Suppressor macrophage treated with lipopolysaccharide for 4 hours (primary cell): Measurements from ENCODE around the gene MSL3.

Experiments
- DNase-seq: peaks from one replicate; pipeline ENCODE4 v3.0.0-alpha.2; 2020

MSL3 gene

DNA sequence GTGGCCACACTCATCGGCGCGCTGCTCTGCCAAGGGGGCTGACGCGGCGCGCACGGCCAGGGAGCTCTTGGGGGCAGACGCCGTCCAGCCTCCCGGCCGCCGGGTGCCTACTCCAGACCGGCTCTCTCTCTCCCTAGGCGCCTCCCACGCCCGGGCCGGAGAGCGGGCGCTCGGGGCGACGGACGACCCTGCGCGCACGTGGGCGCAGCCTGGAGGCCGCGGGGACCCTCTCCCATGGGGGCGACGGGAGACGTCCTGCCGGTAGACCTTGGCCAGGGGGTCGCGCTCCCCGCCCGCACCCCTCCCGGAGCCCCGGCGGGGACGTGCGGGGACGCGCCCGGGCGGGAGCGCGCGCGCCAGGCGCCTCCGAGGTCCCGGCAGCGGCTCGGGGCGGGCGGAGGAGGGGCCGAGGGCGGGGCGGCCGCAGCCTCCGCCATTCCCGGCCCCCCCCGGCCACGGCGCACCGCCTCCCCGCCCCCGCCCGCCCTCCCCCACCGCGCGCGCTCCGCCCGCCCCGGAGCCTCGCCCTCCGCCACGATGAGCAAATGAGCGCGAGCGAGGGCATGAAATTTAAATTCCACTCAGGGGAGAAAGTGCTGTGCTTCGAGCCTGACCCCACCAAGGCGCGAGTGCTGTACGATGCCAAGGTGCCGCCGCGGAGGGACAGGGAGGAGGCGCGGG, at the start of gene MSL3:
Gene MSL3 (plus strand): TSS at position 519 of the 681 bp plus-strand sequence. CDS start 27 bp downstream, at position 546.
- peak; percentile 63 for DNase-seq

- DNase-seq = no peak
Observed at GRCh38 chrX:11722304-11722703, 35.7 kb upstream of the MSL3 start.

- peak; percentile 22 for DNase-seq
Observed at GRCh38 chrX:11724122-11725017, 33.7 kb upstream of the MSL3 start.

DNA sequence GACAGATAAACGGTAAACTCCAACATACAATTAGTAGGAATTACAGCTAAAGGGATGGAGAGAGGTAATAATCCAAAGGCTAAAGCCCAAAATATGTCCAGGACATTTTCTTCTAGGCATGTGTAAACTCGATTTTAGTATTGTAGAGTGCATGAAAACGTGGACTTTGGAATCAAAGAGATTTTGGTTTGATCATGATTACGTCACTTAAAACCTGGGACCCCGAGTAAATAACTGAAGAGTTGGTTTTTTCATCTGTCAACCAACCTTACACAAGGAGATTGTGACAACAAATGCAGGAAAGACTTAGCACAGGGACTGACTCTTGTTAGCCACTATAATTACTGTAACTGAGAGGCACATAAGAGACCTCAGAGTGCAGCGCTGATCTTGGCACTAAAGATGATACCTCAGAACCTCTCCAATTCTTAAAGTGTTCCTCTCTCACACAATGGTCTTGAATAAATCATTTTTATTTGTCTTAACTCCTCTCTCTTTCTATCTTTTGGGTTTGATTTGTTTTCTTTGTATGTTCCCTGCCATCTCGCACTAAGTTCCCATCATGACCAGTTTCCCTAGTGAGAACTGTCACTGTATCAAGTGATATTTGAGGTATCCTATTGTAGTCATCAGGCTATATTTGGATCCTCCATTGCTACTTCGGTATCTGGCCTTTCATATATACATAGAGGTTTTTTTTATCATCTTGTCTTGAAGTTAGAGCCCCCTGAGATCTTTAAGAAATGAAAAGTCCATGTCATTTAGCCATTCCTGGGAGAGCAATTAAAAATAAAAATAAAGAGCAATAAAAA, 32.2 kb upstream of the MSL3 start:
- DNase-seq = no peak

DNA sequence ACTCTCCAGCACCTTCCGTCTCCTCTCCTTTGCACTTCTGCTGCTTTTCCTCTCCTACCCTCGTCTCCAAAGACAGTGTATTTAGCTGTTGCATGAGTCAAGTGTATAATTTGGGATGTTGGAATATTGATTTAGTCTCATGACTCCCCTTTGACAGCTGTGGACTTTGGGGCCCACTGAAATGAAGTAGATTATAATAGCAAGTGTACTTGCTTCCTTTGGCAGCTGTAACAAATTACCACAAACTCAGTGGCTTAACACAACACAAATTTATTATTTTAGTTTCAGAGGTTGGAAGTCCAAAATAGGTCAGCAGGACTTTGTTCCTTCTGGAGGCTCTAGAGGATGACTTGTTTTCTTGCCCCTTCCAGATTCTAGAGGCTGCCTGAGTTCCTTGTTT, 29.5 kb upstream of the MSL3 start:
- DNase-seq = no peak

- peak; percentile 11 for DNase-seq
Observed at GRCh38 chrX:11733614-11734013, 24.4 kb upstream of the MSL3 start.

GRCh38 chrX:11739776-11740175, 18.3 kb upstream of the MSL3 start:
- DNase-seq = no peak

DNA sequence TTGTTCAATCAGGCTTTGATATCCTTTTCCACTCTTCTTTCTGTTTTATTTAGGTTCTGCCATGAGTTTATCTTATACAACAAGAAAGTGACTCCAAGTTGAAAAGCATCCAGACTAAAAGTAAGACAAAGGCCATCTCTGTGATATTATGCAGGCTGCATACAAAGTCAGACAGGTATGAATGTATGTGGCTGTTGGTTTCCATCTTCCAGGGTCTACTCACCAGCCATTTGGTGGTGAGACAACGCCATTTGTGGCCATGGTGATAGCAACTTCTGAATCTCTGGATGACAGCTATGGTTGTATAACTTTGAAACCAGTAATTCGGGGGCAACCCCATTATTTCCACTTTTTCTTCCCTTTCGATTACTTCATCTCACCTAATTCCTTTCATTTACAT, 17.2 kb upstream of the MSL3 start:
- no peak for DNase-seq

DNA sequence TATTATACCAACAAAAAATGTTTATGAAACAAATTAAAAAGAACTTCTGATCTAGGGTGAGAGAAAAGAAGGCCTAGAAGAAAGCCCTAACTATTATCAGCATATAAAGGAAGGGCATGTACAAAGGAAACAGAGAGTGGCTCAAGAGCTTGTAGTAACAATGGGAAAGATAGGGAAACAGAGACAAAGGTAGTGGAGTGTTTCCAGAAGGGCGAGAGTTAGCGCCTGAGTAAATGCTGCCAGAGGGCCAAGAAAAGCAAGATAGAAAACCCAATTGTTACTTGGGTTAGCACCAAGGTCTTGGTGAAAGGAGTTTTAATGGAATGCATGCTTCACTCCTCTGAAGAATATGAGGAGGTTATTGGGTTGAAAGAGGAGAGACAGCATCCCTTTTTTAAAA, 16.5 kb upstream of the MSL3 start:
- no peak for DNase-seq

GRCh38 chrX:11745881-11746280, 12.2 kb upstream of the MSL3 start:
- no peak for DNase-seq

DNA sequence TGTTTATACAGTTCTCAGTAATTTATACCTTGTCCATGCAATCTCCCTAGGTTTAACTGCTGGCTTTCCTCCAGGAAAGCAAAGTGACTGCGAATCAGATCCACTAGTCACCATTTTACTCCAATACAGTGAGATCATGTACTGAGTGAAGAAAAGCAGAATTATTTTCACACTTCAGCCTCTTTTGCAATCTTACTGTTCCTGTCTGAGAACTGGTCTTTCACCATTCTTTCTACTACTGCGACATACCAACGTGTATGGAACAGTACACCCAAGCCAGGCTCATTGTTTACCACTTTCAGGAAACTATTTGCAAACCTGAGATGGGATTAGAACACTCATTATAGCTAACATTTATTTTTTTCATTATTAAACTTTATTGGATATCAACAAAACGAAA, 8.0 kb upstream of the MSL3 start:
- peak; percentile 12 for DNase-seq

- DNase-seq = no peak
Observed at GRCh38 chrX:11750694-11751093, 7.3 kb upstream of the MSL3 start.

- no peak for DNase-seq
Observed at GRCh38 chrX:11751261-11751660, 6.8 kb upstream of the MSL3 start.

DNA sequence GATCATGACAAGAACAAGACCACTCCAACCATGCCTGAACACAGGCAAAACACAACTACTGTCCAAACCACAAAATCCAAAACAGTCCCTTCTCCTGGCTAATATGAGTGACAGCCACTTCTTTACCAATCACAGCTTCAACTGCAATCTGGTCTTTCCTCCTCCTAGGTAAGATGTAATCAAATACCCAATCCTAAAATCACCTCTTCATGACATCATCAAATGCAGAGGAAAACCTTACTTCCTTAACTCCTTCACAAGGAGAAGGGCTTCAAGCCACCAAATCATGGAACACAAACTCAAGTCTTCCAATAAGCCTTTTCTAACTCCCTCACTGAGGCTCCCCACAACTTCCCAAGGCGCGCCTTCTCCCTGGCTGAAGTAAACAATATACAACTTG, 4.4 kb upstream of the MSL3 start:
- DNase-seq = no peak

DNA sequence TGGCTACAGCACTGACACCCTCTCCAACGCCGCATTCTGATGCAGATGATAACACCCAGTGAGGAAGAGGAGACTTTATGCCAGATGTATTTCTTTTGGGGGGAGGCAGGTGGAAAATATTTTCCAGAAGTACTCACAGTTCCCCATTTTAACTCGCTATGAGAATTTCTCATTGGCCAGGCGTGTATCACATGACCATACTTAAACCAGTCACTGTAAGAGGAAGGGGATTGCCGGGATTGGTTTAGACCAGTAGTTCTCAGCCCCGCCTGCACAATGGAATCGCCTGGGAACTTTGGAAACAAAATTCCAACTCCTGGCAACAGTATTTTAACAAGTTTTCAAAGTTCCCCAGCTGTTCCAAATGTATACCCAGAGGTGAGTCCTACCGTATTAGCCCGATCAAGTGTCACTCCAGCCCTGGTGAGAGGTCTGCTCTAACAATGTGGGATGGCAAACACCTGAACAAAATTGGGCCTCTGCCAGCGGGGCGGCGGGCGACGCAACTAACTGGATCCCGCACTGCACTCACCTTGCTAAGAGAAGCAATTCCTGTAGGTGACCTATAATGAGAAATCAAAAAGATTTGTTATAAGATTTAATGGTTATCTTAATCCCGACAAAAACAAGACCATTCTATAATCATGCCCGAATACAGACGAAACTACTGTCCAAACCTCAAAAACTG, 2.9 kb upstream of the MSL3 start:
- no peak for DNase-seq

DNA sequence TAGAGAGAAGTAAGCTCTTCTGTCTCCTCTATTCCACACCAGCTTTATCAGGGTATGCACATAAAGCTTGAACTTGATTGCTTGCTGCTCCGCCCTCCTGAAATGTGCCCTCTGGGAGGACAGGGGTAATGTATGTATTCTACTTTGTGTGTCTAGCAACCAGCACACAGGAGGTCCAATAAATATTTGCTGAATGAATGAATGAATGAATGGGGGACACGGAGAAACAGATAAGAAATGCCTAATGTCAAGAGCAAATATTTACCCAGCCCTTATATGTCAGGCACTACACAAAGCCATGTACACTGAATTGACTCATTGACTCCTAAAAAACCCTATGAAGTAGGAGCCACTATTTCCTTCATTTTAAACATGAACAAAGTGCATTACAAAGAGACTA, 2.3 kb upstream of the MSL3 start:
- no peak for DNase-seq

DNA sequence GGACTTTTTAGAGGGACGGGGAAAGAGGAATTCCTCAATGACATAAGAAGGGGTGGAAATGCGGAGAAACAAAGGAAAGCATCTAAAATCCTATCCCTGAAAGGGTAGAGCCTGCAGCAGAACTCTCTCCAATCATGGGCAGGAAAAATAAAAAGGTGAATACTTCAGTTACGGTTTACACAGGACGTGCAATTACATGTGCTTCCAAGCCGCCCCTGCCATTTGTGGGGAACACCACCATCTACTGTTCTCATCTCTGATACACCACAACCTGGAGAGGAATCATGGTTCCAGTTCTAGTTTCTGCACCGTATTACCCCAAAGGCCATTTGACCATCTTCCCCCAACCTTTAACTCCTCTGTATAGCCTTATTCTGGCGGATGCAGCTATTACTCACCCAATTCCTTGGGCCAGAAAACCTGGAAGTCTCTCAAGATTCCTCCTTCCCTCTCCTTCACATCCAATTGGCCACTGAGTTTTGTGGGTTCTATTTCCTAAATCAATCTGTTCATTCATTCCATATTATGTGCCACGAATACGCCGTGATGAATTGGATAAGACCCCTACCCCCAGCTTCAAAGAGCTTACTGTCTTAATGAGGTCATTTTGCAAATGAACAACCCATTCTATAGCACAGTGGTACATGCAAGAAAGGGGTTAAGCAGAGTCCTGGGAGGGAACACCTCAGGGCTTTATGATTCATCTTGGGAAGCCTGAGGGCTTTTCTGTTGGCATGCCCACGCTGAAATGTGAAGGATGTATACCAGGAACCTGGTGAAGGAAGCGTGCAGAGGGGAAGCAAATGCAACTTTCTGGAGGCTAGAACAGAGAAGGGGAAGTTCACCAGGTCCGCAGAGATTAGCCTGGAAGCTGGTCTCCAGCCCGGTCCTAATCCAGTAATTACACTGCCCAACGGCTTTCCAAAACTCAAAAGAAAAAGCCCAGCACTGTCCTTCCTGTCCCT, 1.4 kb upstream of the MSL3 start:
- DNase-seq = peak; percentile 25

GRCh38 chrX:11757397-11757718, 679 bp upstream of the MSL3 start:
- DNase-seq = no peak

DNA sequence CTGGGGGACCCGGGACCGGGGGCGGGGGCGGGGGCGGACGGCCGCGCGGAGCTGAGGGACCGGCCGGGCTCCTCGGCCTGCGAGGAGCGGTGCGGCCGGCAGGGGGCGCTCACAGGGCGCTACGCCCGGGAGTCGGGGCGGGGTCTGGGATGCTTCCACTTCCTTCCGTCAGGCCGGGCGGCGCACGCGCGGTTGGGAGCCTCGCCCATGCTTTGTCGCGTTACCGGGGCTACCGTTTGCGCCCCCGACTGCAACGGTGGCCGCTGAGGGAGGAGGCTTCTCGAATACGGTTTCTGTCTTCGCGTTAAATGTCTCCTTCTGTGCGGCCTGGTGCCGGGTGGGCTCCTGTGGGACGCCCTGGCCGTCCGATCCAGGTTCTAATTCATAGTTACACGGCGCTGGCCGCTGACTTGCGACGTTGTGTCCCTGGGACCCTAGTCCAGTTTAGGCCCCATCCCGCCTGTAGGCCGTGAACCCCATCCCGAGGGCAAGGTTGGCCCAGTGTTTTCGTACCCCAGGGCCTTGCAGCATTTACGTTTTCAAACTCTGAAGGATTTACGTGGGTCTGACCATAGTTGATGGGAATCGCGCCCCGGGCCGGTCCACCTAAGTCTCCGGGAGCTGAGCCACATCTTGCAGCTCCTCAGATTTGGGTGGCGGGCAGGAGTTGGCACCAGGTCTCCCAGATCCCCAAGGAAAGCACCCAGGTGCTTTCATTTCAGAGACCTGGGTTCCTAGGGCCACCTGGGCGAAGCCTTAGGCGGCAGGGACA, 549 bp downstream of the MSL3 start:
- DNase-seq = peak; percentile 91

DNA sequence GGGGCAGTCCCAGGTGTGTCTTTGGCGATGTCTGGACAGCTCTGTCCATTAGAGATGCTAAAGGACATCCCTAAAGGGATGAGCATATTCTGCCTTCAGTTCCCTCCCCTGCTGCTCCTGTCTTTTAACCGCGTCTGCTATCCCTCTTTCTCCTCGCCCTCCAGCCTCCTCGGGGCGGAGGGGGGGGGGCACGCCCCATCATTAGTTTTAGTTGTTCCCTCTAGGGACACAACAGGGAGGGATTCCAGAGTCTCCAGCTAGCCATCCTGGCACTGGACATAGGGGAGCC, 1.1 kb downstream of the MSL3 start:
- DNase-seq = no peak
